Gastrocnemius medialis (tissue), 4 donors: ENCODE measurements around the gene ISM2.

ENCODE experiments used
- CTCF ChIP-seq, 5 experiments: fragments of 450-650 bp in 3 of 5; fragments of 200-600 bp in 2 of 5; sonication (generic) in 2 of 5; IDR thresholded peaks in 4 of 5; conservative IDR thresholded peaks in 1 of 5; 1 replicate in 4 of 5; 2 replicates in 1 of 5; pipeline ENCODE4 v1.5.1; 2016 to 2019; ENCODE audit warnings: antibody characterized with exemption in 5 of 5, mild to moderate bottlenecking in 3 of 5, moderate library complexity in 3 of 5
- POLR2A ChIP-seq, 2 donors: fragments of 450-650 bp; IDR thresholded peaks; one replicate each; pipeline ENCODE4 v1.6.1; 2017; ENCODE audit warnings: antibody characterized with exemption in 2 of 2, mild to moderate bottlenecking in 2 of 2, moderate library complexity in 2 of 2

DNA sequence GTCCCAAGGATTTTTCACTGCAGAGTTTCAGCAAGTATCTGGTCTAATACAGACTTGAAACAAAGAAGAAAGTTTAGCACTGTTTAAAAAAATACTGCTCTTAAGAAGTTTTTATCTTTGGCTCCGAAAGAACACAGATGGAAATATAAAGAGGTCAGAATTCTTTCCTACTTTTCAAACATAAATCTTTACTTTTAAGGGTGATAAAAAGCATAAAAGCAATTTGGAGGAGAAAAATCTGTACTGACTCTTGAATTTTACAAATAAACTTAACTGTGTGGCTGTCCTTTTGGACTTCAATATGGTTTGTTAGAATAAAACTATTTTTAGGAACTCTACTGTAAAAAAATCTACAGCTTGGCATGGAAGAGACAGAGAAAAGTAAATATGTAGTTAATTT lies 27.6 kb upstream of the ISM2 start:
- TF ChIP-seq POLR2A (IDR thresholded peaks at IDR 0.05) (no peak), CTCF (IDR thresholded peaks at IDR 0.05 in 4 of 5, conservative IDR thresholded peaks at IDR 0.05 in 1 of 5) (no peak)
